ENCODE results near the gene NEURL1. TPM values are rescaled to one million over a fixed set of nuclear protein-coding genes. Genes with fewer than 3 reads are reported as not detected.

NEURL1 gene, protein sequence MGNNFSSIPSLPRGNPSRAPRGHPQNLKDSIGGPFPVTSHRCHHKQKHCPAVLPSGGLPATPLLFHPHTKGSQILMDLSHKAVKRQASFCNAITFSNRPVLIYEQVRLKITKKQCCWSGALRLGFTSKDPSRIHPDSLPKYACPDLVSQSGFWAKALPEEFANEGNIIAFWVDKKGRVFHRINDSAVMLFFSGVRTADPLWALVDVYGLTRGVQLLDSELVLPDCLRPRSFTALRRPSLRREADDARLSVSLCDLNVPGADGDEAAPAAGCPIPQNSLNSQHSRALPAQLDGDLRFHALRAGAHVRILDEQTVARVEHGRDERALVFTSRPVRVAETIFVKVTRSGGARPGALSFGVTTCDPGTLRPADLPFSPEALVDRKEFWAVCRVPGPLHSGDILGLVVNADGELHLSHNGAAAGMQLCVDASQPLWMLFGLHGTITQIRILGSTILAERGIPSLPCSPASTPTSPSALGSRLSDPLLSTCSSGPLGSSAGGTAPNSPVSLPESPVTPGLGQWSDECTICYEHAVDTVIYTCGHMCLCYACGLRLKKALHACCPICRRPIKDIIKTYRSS
- 1 to 10 TPM; 1.4 to 1.8 TPM for total RNA-seq

DNA sequence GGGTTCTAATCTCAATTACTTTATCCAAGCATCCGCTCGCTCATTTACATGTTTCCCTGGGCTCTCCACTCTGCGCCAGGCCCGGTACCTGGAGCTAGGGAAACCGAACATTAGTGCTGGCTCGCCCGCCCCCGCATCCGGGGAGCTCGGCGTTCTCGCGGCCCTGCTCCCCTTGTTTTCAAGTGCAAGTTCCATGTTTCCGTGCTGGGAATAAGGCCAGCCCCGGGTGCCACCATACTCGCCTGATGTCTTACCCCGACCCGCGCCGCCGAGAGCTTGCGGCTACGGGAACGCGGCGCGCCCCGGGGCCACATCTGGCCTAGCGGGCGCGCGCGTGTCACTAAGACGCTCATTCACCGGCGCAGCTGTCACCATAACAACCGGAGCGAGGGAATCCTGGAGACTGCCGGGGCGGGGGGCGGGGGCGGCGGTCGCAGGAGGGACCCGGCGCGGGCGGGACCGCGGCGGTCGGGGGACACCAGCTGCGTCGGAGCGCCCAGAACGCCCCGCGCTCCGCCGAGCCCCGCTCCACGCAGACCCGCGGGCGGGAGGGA lies at the start of gene NEURL1:
NEURL1 (plus strand) TSS at position 344 of the 554 bp plus-strand sequence. CDS start 683 bp downstream, outside the sequence.
- H3K27ac Mint-ChIP-seq = no peak within 1 kb of the TSS
- H3K36me3 Mint-ChIP-seq = no peaks in the 10 kb centered on the region
- peak within 1 kb of the TSS; percentile 78 for H3K4me3 Mint-ChIP-seq
- ATAC-seq (peak in 1 of 2 donors; percentile 49), DNase-seq (ENCODE audit: low spot score) (no peak)
- H3K4me1 Mint-ChIP-seq (ENCODE audit: low read depth in 2 of 2) = peaks cover 5 to 6% of the 10 kb centered on the region in 2 donors
- H3K27me3 Mint-ChIP-seq = peaks cover 30 to 54% of the 10 kb centered on the region in 2 donors
- H3K9me3 Mint-ChIP-seq = no peaks in the 10 kb centered on the region

DNA sequence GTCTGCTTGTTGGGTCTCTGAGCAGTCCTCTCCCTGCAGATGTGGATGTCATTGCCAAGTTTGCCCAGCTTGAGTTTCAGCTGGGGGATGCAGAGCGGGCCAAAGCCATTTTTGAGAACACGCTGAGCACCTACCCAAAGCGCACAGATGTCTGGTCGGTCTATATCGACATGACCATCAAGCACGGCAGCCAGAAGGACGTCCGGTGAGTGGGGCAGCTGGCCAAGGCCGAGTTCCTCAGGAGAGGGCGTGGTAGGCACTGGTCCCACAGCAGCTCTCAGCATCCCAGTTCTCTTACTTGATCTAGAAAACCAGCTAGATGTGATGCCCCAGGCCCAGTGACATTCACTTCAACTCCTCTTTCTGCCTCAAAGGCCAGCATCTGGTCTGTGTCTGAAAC lies 49.0 kb upstream of the NEURL1 start:
- Mint-ChIP-seq H3K27me3 (no peaks in the 10 kb centered on the region), H3K27ac (peak overlapping the region in 1 of 2 donors; percentile 68), H3K4me1 (ENCODE audit: low read depth in 2 of 2) (peaks cover 11 to 39% of the 10 kb centered on the region in 2 donors), H3K4me3 (no peak overlapping the region), H3K9me3 (no peaks in the 10 kb centered on the region), H3K36me3 (peaks cover 16% of the 10 kb centered on the region)
- DNase-seq (ENCODE audit: low spot score) (no peak), ATAC-seq (no peak)

DNA sequence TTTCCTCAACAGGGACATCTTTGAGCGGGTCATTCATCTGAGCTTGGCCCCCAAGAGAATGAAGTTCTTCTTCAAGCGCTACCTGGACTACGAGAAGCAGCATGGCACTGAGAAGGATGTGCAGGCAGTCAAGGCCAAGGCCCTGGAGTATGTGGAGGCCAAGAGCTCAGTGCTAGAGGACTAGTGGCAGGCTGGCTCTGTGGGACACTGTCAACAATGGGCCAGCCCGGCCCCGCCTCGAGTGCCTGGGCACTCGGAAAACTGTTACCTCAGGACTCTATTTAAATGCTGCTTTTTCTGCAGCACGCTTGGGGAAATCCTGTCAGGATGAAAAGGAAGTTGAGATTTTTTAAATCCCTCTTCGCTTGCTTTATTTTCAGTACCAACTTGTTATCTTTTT lies 48.1 kb upstream of the NEURL1 start:
- Mint-ChIP-seq H3K4me1 (ENCODE audit: low read depth in 2 of 2) (peaks cover 17 to 44% of the 10 kb centered on the region in 2 donors), H3K27ac (peak overlapping the region in 1 of 2 donors; percentile 9), H3K27me3 (no peaks in the 10 kb centered on the region)

DNA sequence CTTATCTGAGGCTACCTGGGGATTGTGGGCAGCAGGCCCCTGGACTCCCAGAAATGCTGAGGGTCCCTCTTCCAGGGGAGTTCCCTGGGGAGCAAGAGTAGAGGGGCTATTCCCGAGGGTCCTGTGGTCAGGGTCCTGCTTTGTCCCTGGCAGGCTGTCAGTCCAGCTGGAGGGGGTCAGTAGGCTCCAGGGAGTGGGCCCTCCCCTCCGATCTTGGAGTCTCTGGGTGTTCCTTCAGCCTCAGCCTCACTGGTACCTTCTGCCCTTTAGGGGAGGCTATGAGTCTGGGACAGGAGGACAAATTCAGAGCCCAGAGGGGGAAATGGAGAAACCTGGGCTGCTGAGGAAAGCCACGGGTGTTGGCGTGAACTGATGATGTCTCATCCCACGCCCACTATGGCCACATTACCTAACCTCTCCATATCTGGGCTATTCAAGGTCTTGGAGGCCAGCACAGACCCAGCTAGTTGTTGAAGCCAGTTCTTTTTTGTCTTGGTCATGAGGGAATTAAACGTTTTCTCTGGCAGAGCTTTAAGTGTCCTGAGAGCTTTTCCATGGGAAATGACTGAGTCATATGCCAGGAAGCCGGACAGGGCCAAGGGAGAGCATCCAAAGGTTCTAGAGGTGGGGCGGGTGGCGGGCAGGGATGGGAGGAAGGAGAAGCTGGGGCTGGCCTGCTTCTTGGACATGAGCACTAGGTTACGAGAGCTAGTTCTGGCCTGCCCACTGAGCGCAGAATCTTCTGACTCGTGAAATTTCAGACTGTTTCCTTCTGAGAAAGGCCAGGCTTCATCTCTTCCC lies 47.5 kb upstream of the NEURL1 start:
- Mint-ChIP-seq H3K4me3 (no peak overlapping the region), H3K27me3 (no peaks in the 10 kb centered on the region), H3K36me3 (peaks cover 6% of the 10 kb centered on the region), H3K4me1 (ENCODE audit: low read depth in 2 of 2) (peaks cover 23 to 47% of the 10 kb centered on the region in 2 donors), H3K27ac (peak overlapping the region in 1 of 2 donors; percentile 23), H3K9me3 (no peaks in the 10 kb centered on the region)
- DNase-seq (ENCODE audit: low spot score) = no peak
- ATAC-seq = no peak

More for the DNA sequence above, 48.1 kb upstream of the NEURL1 start:
- peaks cover 7% of the 10 kb centered on the region for H3K36me3 Mint-ChIP-seq
- no peaks in the 10 kb centered on the region for H3K9me3 Mint-ChIP-seq
- ATAC-seq (no peak), DNase-seq (ENCODE audit: low spot score) (no peak)
- no peak overlapping the region for H3K4me3 Mint-ChIP-seq

DNA sequence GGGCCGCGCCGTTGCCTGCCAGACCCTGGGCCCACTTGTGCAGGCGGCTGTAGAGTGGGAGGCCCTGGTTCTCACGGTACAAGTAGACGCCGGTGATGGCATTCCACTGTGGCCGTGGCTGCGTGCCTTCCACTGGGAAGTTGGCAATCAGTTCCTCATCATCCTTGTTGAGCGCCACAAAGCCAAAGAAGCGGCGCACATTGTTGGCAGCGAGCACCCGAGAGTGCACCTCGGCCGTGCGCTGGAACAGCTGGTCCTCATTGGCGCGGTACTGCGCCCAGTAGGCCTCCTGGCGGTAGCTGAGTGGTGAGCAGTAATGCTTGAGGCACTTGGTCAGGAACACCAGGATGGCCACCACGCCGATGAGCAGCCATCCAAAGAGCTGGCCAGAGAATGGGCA lies 46.3 kb upstream of the NEURL1 start:
- H3K36me3 Mint-ChIP-seq = peaks cover 6% of the 10 kb centered on the region
- no peaks in the 10 kb centered on the region for H3K9me3 Mint-ChIP-seq
- no peaks in the 10 kb centered on the region for H3K27me3 Mint-ChIP-seq
- H3K27ac Mint-ChIP-seq = peak overlapping the region in 1 of 2 donors; percentile 79
- no peak for DNase-seq (ENCODE audit: low spot score)
- no peak overlapping the region for H3K4me3 Mint-ChIP-seq
- H3K4me1 Mint-ChIP-seq (ENCODE audit: low read depth in 2 of 2) = peaks cover 26 to 54% of the 10 kb centered on the region in 2 donors
- ATAC-seq = no peak

DNA sequence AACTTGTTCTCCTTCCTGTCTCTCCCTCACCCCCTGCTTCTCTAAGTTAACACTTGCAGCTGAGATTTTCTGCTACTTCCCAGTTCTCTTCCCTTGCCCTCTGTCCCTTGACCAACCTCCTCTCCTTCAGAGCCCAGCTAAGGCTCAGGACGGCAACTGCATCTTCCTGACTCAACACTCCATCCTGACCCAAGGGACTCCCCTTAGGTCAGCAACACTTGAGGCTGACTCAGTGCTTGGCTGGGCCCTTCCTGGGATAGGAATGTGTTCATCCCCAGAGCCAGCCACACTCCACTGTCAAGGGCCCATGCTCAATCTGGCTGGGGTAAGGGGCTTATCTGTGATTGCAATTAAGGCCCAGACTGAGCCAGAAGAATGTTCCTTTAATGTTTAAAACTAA lies 44.8 kb upstream of the NEURL1 start:
- Mint-ChIP-seq H3K4me1 (ENCODE audit: low read depth in 2 of 2) (peaks cover 30 to 64% of the 10 kb centered on the region in 2 donors), H3K27me3 (no peaks in the 10 kb centered on the region), H3K4me3 (no peak overlapping the region), H3K36me3 (peaks cover 6% of the 10 kb centered on the region), H3K27ac (peak overlapping the region; percentile 79 to 86), H3K9me3 (no peaks in the 10 kb centered on the region)
- no peak for ATAC-seq
- DNase-seq (ENCODE audit: low spot score) = no peak

DNA sequence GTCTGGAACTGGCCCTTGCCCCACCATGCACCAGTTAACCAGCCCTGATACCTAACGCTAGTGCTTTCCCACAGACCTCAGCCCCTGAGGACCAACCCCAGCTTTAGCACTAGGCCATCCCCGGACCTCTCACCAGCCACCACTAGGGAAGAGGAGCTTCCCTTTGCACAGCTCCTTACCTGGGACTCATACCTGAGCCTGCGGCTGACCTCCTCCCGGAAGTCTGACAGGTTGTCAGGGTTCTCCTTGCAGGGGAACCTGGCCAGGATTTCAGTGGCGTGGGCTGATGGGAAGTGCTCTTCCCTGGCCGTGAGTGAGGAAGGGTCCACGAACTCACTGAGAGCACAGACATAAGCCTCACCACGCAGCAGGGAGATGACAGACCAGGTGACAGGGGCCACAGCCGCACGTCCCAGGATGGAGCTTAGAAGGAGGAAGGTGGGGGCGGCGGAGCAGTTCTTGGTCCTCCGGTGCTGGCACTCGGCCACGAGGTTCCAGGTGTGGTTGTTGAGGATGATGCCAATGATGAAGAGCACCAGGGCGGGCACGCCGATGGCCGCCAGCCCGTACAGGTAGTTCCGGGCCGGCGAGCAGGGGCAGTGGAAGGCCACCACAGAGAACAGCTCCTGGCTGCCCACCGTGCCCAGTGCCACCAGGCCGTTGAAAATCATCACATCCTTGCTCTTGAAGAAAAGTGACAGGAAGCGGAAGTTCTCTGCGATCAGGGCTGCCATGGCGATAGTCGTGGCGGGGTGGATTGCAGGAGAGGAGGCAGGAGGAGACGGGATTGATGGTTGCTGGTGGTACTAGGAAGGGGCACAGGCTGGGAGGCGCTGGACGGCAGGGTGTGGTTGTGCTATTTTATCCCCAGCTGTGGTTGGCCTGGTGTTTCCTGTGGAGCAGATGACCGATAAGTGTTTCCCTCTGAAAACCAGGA lies 44.0 kb upstream of the NEURL1 start:
- H3K36me3 Mint-ChIP-seq = peaks cover 6% of the 10 kb centered on the region
- DNase-seq (ENCODE audit: low spot score) (no peak), ATAC-seq (no peak)
- peak overlapping the region; percentile 79 to 86 for H3K27ac Mint-ChIP-seq
- no peaks in the 10 kb centered on the region for H3K9me3 Mint-ChIP-seq
- peaks cover 33 to 67% of the 10 kb centered on the region in 2 donors for H3K4me1 Mint-ChIP-seq (ENCODE audit: low read depth in 2 of 2)
- H3K4me3 Mint-ChIP-seq = peak overlapping the region; percentile 61
- no peaks in the 10 kb centered on the region for H3K27me3 Mint-ChIP-seq

DNA sequence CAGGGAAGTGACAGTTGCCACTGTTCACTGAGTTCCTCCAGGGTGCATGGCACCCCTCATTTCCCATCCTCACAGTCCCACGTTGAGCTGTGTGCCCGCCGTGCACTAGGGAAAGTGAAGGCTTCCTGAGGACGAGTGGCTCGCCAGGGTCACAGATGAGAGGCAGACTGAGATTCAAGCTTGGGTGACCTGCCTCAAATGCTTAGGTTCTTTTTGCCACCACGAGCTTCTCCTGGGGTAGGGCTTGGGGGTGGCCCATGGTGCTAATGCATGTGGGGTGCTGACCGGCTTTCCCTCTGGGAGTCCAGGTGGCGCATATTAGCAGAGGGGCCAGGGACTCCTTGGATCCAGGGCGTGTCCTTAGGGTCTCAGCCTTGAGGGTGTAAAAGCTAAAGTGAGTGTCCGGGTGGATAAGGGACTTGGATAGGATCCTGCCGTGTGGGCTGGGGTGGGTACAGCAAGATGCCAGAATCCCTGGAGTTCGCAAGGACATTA lies 43.3 kb upstream of the NEURL1 start:
- ATAC-seq = no peak

DNA sequence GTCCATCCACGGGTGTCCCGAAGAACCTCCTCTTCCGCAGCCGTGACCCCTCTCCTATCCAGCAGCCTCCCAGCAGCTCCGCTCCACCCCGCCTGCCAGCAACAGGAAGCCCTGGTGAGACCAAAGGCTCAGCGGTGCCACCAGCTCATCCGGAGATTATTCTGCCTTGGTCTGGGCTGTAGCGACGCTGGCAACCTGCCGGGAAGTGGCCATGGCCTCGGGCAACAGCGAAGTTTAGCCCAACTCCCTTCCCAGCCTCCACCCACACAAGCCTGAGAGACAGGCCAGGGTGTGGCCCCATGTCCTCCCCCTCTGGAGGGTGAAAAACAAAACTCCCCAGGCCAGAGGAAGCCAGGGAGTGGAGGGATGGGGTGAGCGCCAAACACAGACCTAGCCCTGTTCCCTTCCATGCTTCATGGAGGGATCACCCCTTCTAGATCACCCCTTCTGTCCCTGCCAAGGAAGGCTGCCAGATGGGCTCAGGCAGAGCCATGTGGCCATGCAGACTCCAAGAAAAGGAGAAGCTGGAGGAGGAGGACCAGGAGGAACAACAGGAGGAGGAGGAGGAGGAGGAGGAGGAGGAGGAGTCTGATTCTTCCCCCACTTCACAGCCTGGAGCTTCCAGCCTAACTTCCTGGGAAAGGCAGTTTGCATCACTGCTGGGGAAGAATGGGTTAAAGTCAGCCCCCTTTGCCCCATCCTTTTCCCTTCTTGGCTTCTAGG lies 42.3 kb upstream of the NEURL1 start:
- peak; percentile 70 for DNase-seq (ENCODE audit: low spot score)
- Mint-ChIP-seq H3K9me3 (no peaks in the 10 kb centered on the region), H3K36me3 (peaks cover 6% of the 10 kb centered on the region), H3K27me3 (no peaks in the 10 kb centered on the region), H3K27ac (peak overlapping the region; percentile 79 to 86), H3K4me3 (peak overlapping the region; percentile 89), H3K4me1 (ENCODE audit: low read depth in 2 of 2) (peaks cover 33 to 57% of the 10 kb centered on the region in 2 donors)
- peak; percentile 76 to 81 for ATAC-seq

More for the DNA sequence above, 43.3 kb upstream of the NEURL1 start:
- H3K4me3 Mint-ChIP-seq = peak overlapping the region; percentile 89
- no peaks in the 10 kb centered on the region for H3K9me3 Mint-ChIP-seq
- H3K4me1 Mint-ChIP-seq (ENCODE audit: low read depth in 2 of 2) = peaks cover 33 to 62% of the 10 kb centered on the region in 2 donors
- H3K27me3 Mint-ChIP-seq = no peaks in the 10 kb centered on the region
- peak overlapping the region; percentile 79 to 86 for H3K27ac Mint-ChIP-seq
- no peak for DNase-seq (ENCODE audit: low spot score)
- peaks cover 6% of the 10 kb centered on the region for H3K36me3 Mint-ChIP-seq

DNA sequence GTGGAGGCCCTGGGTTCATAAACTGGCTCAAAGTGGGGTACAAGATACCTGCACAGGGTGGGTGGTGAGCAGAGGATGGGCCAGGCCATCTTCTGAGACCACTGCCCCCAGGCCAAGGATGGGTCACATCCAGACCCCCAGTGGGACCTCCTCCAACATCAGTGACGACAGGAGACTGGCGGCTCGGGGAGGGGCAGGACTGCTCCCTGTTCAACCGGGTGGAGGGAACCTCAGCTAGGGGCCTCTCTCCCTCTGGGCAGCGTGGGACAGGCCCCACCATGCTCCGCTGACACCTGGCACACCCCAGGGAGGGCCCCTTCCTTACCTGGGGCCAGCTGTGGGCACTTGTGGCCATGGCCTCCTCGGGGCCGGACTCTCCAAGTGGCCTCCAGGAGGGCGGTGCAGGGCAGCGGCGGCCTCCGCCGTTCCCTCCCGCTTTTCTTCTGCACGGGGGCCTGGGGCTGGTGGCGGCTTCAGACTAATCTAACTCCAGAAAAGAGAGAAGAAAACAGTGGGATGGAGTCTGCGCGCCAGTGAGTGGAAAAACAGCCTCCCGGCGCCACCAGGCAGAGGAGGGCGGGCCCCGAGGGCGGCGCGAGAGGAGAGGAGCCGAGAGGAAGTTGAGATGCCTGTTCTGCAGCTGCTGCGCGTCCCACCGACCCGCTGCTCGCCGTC lies 41.5 kb upstream of the NEURL1 start, which contains the start of gene CALHM2:
CALHM2 (minus strand) TSS at position 540 of the 675 bp plus-strand sequence. CDS start 2,429 bp downstream, outside the sequence.
- Mint-ChIP-seq H3K4me1 (ENCODE audit: low read depth in 2 of 2) (peaks cover 33 to 54% of the 10 kb centered on the region in 2 donors), H3K4me3 (peak within 1 kb of the TSS; percentile 89), H3K36me3 (peaks cover 6% of the 10 kb centered on the region), H3K9me3 (no peaks in the 10 kb centered on the region), H3K27me3 (no peaks in the 10 kb centered on the region), H3K27ac (peak within 1 kb of the TSS; percentile 79 to 86)
- ATAC-seq = peak; percentile 78 to 80
- peak; percentile 73 for DNase-seq (ENCODE audit: low spot score)

DNA sequence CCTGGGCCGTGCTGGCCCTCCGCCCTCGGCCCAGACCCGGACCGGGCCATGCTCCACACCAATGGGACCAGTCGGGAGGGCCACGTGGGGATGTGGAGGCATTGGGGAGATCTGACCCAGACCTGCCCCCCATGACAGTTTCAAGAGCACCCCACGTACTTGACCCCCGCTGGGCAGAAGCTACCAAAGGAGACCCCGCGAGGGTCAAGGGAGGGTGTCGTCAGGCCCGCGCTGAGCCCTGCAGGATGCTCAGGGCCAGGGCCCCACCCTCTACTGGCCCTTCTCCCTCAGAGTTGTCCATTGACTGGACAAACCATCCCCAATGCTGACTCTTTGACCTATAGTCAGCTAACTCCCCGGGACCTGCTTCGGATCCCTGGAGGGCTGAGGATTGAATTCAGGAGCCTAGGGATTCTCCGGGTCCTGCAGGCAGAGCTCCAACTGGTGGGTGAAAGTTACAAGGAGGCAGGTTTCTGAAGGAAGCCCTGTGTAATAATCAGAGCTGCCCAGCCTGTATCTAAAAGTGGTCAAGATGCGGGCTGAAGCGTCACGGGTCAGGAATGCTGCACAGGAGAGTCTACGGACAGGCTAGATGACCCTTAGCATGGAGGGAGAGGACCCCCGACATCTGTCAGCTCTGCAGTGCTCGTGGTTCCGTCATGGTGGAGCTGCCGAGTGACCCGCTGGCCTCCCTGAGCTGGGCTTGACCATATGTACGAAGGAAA lies 40.8 kb upstream of the NEURL1 start:
- peak overlapping the region; percentile 89 for H3K4me3 Mint-ChIP-seq
- no peak for DNase-seq (ENCODE audit: low spot score)
- H3K36me3 Mint-ChIP-seq = peaks cover 6% of the 10 kb centered on the region
- no peaks in the 10 kb centered on the region for H3K27me3 Mint-ChIP-seq
- H3K4me1 Mint-ChIP-seq (ENCODE audit: low read depth in 2 of 2) = peaks cover 33 to 52% of the 10 kb centered on the region in 2 donors
- no peaks in the 10 kb centered on the region for H3K9me3 Mint-ChIP-seq
- peak overlapping the region; percentile 79 to 86 for H3K27ac Mint-ChIP-seq
- ATAC-seq = no peak

All from natural killer cell treated with Interleukin-12 subunit alpha and Interleukin-12 subunit beta and Interleukin-15 and Interleukin-18, amount 100 ng/mL, for 72 hours (primary cell).